IPS-20b (cell line): ENCODE data around the gene ABLIM3.
"Not testable (repeated sequence)": the region's sequence is repeated elsewhere in the genome, so short reads cannot be mapped to it uniquely, and the experiment has no call there.

ENCODE experiments used
- H3K27ac ChIP-seq: one replicate; pipeline ENCODE4 v1.5.1; 2013; ENCODE audit warnings: low read length
- H3K27me3 ChIP-seq: 2 replicates; pipeline ENCODE4 v1.6.1; 2013; ENCODE audit warnings: mild to moderate bottlenecking, low read length, inconsistent platforms; ENCODE audit not compliant: insufficient read depth
- H3K36me3 ChIP-seq: 2 replicates; pipeline ENCODE4 v1.6.1; 2013; ENCODE audit warnings: low read depth, mild to moderate bottlenecking, inconsistent platforms, low read length, moderate library complexity; ENCODE audit not compliant: insufficient read depth
- H3K4me1 ChIP-seq: 2 replicates; pipeline ENCODE4 v1.6.1; 2013; ENCODE audit warnings: mild to moderate bottlenecking, control low read depth, inconsistent platforms, low read length, moderate library complexity; ENCODE audit not compliant: insufficient read depth
- H3K4me3 ChIP-seq: 2 replicates; pipeline ENCODE4 v1.5.1; 2013; ENCODE audit warnings: mild to moderate bottlenecking, low read length, inconsistent platforms
- H3K9ac ChIP-seq: 2 replicates; pipeline ENCODE4 v1.6.1; 2013; ENCODE audit warnings: low read depth, mild to moderate bottlenecking, inconsistent platforms, low read length, moderate library complexity
- H3K9me3 ChIP-seq: 2 replicates; pipeline ENCODE4 v1.6.1; 2013; ENCODE audit warnings: mild to moderate bottlenecking, low read depth, low read length, inconsistent platforms; ENCODE audit not compliant: insufficient read depth

ABLIM3 gene

GRCh38 chr5:149268928-149269557 is 127.8 kb downstream of the ABLIM3 start:
- H3K9me3 ChIP-seq: no peaks in the 10 kb centered on the region

DNA sequence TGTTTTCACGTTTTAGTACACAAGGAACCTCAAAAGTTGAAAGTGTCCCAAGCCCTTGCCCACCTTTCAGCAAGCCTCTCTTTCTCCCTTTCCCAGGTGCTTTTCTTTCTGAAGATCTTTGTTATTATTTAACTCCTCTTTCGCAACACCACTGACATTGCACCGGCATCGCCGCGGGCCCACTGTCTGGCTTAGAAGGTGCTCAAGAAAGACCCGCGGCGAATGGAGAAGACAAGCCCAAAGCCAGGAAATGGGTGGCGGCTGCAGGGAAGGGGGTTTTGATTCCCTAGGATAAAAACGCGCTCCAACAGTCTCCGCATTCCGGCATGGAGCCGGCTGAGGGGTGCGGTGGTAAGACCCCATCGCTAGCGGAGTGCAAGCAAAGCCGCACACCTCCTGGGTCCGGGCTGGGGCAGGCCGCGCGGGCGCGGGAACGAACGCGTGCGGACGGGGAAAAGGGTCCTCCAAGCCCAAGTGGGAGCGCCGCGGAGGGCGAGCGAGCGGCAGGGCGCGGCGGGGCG is 130.0 kb downstream of the ABLIM3 start:
- H3K4me3 ChIP-seq: peak overlapping the region; percentile 76
- no peak overlapping the region for H3K27ac ChIP-seq
- H3K27me3 ChIP-seq: peaks cover 45% of the 10 kb centered on the region
- H3K9ac ChIP-seq: no peak overlapping the region
- H3K36me3 ChIP-seq: no peaks in the 10 kb centered on the region
- H3K4me1 ChIP-seq: peaks cover 10% of the 10 kb centered on the region; the same call in 1 of the 2 replicates
- no peaks in the 10 kb centered on the region for H3K9me3 ChIP-seq

More at GRCh38 chr5:149268928-149269557, 127.8 kb downstream of the ABLIM3 start:
- no peaks in the 10 kb centered on the region for H3K36me3 ChIP-seq
- peaks cover 55% of the 10 kb centered on the region for H3K27me3 ChIP-seq
- no peak overlapping the region for H3K4me3 ChIP-seq
- peaks cover 10% of the 10 kb centered on the region; the same call in 1 of the 2 replicates for H3K4me1 ChIP-seq
- H3K27ac ChIP-seq: no peak overlapping the region
- H3K9ac ChIP-seq: no peak overlapping the region

DNA sequence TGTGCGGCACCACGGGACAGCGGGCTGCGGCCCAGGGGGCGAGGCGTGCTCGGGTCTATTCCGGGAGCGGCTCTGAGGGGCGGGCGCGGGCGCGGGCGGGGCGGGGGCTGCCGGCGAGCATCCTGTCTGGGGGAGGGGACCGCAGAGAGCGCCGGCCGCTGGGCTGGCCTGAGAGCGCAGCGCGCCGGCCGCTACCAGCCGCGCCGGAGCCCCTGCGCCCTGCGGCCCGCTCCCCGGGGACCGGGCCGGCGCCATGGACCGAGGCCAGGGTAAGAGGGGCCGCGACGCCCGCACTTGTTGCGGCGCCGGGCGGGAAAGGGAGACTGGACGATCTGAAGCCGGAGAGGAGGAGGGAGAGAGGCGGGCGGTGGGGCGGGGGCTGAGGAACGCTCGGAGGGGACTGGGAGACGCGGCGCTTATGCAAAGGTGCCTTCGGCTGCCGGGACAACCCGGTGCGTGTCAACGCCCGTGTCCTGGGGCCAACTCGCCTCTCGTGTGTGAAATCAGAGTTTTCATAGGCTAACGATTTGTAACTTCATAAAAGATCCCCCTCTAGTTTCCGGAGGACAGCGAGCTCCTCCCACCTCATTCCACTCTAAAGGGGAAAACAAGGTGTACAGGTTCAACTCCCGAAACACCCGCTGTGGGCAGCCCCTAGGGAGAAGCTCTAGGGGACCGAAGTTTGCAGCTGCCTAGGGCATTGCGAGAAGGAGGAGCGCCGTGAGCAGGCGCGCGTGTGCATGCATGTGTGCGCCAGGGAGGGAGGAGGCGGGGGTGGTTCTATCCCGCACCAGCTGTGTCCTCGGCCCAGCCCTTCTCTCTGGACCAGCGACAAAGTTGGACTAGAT is 130.6 kb downstream of the ABLIM3 start, which contains the start of gene AFAP1L1:
Gene AFAP1L1 (plus strand): TSS at position 144 of the 848 bp plus-strand sequence. CDS start 110 bp downstream, at position 254.
- peak within 1 kb of the TSS; percentile 93 for H3K4me3 ChIP-seq
- no peak within 1 kb of the TSS for H3K27ac ChIP-seq
- peaks cover 45% of the 10 kb centered on the region for H3K27me3 ChIP-seq
- no peaks in the 10 kb centered on the region; the same call in 1 of the 2 replicates for H3K9me3 ChIP-seq
- H3K36me3 ChIP-seq: no peaks in the 10 kb centered on the region
- peak within 1 kb of the TSS; percentile 27; the same call in 1 of the 2 replicates for H3K9ac ChIP-seq
- peaks cover 10% of the 10 kb centered on the region; the same call in 1 of the 2 replicates for H3K4me1 ChIP-seq

DNA sequence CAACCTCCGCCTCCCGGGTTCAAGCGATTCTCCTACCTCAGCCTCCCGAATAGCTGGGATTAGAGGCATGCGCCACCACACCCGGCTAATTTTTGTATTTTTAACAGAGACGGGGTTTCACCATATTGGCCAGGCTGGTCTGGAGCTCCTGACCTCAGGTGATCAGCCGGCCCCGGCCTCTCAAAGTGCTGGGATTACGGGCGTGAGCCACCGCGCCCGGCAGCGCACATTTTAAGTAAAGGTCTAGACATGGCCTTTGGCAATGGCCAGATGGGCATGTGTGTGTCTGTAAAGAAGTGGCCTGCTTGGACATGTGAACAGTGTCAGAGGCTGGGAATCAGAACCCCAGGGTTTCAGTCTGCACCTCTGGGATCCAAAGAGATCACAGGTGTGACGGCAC is 131.5 kb downstream of the ABLIM3 start:
- peaks cover 45% of the 10 kb centered on the region for H3K27me3 ChIP-seq
- H3K9ac ChIP-seq: not testable (repeated sequence)

DNA sequence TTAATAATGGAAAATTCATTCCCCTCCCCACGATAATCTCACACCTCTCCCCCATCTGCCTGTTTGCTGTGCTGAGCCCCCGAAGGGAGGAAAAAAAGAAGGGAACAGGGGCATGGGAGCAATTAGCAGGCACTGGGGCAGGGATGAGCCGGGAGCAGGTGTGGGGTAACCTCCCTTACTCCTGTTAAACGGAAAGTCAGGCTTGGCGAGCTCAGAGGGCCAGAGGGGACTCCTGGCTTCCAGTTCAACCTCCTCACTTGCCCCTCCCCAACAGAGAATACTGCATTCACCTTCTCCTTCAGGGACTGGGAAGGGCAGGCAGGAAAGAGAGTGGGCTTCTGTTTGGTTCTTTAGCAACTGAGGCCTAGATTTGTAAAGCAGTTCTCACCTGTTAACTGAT is 131.9 kb downstream of the ABLIM3 start:
- H3K27me3 ChIP-seq: peaks cover 45% of the 10 kb centered on the region
- H3K27ac ChIP-seq: no peak overlapping the region
- peaks cover 10% of the 10 kb centered on the region; the same call in 1 of the 2 replicates for H3K4me1 ChIP-seq
- H3K9me3 ChIP-seq: no peaks in the 10 kb centered on the region; the same call in 1 of the 2 replicates
- no peaks in the 10 kb centered on the region for H3K36me3 ChIP-seq
- H3K4me3 ChIP-seq: peak overlapping the region; percentile 93; the same call in 1 of the 2 replicates
- no peak overlapping the region for H3K9ac ChIP-seq

More for the DNA sequence above, 131.5 kb downstream of the ABLIM3 start:
- peak overlapping the region; percentile 93; the same call in 1 of the 2 replicates for H3K4me3 ChIP-seq
- H3K27ac ChIP-seq, H3K36me3 ChIP-seq, H3K9me3 ChIP-seq: not testable (repeated sequence)
- H3K4me1 ChIP-seq: peaks cover 10% of the 10 kb centered on the region; the same call in 1 of the 2 replicates

DNA sequence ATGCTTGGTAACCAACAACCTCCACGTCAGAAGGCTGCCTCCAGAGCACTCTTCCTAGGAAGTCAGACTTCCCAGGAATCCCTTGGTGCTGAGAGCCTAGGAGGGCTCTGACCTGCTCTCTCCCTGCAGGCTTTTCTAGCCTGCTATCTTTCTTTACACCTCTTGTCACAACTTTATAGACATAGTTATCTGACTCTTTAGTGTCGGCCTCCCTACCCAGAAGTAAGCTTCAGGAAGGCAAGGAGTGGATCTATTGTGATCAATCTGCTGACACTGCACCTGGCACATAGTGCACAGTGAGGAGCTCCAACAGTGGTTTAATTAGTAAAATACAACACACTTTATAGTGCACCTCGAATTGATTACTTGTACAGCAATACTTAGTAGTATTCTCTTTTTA is 132.7 kb downstream of the ABLIM3 start:
- no peaks in the 10 kb centered on the region; the same call in 1 of the 2 replicates for H3K9me3 ChIP-seq

GRCh38 chr5:149274939-149275338 is 133.6 kb downstream of the ABLIM3 start:
- no peak overlapping the region for H3K4me3 ChIP-seq
- no peak overlapping the region for H3K27ac ChIP-seq
- H3K4me1 ChIP-seq: peaks cover 10% of the 10 kb centered on the region; the same call in 1 of the 2 replicates
- H3K9me3 ChIP-seq: no peaks in the 10 kb centered on the region; the same call in 1 of the 2 replicates
- H3K27me3 ChIP-seq: peaks cover 43% of the 10 kb centered on the region
- H3K9ac ChIP-seq: no peak overlapping the region
- H3K36me3 ChIP-seq: no peaks in the 10 kb centered on the region

More for the DNA sequence above, 132.7 kb downstream of the ABLIM3 start:
- Histone ChIP-seq H3K4me1 (peaks cover 10% of the 10 kb centered on the region; the same call in 1 of the 2 replicates), H3K36me3 (no peaks in the 10 kb centered on the region), H3K27ac (no peak overlapping the region), H3K4me3 (no peak overlapping the region), H3K27me3 (peaks cover 45% of the 10 kb centered on the region), H3K9ac (no peak overlapping the region)

- Histone ChIP-seq H3K4me1 (peaks cover 10% of the 10 kb centered on the region; the same call in 1 of the 2 replicates), H3K36me3 (no peaks in the 10 kb centered on the region), H3K9me3 (no peaks in the 10 kb centered on the region; the same call in 1 of the 2 replicates), H3K27ac (no peak overlapping the region), H3K9ac (no peak overlapping the region), H3K4me3 (no peak overlapping the region), H3K27me3 (peaks cover 16% of the 10 kb centered on the region)
Measured at GRCh38 chr5:149277801-149278200, 136.5 kb downstream of the ABLIM3 start.

GRCh38 chr5:149278451-149279210 is 137.3 kb downstream of the ABLIM3 start:
- Histone ChIP-seq H3K27ac (no peak overlapping the region), H3K4me3 (no peak overlapping the region), H3K36me3 (no peaks in the 10 kb centered on the region), H3K27me3 (peaks cover 8% of the 10 kb centered on the region), H3K9me3 (no peaks in the 10 kb centered on the region; the same call in 1 of the 2 replicates), H3K4me1 (peaks cover 4% of the 10 kb centered on the region; the same call in 1 of the 2 replicates), H3K9ac (no peak overlapping the region)

- H3K27me3 ChIP-seq: no peaks in the 10 kb centered on the region
- no peak overlapping the region for H3K9ac ChIP-seq
- H3K27ac ChIP-seq: no peak overlapping the region
- no peak overlapping the region for H3K4me3 ChIP-seq
- H3K9me3 ChIP-seq: no peaks in the 10 kb centered on the region; the same call in 1 of the 2 replicates
- H3K36me3 ChIP-seq: no peaks in the 10 kb centered on the region
- H3K4me1 ChIP-seq: no peaks in the 10 kb centered on the region
Measured at GRCh38 chr5:149279661-149280060, 138.4 kb downstream of the ABLIM3 start.

GRCh38 chr5:149280124-149280523 is 138.8 kb downstream of the ABLIM3 start:
- H3K36me3 ChIP-seq: no peaks in the 10 kb centered on the region
- no peaks in the 10 kb centered on the region for H3K4me1 ChIP-seq
- no peak overlapping the region for H3K4me3 ChIP-seq
- H3K9me3 ChIP-seq: no peaks in the 10 kb centered on the region; the same call in 1 of the 2 replicates
- no peak overlapping the region for H3K9ac ChIP-seq
- H3K27ac ChIP-seq: no peak overlapping the region
- no peaks in the 10 kb centered on the region for H3K27me3 ChIP-seq
